ENCODE data around the gene FLYWCH2.
A peak's percentile ranks its signal among the peaks of the same experiment; 100 is the strongest.
"Not testable (repeated sequence)": the region's sequence is repeated elsewhere in the genome, so short reads cannot be mapped to it uniquely, and the experiment has no call there.

- not testable (repeated sequence) for TF ChIP-seq ZFX (IDR thresholded peaks at IDR 0.05; ENCODE audit: borderline replicate concordance)
- TF ChIP-seq CTCF (IDR thresholded peaks at IDR 0.05) = peak; percentile 92
Measured at GRCh38 chr16:2907084-2907753, 24.2 kb downstream of the FLYWCH2 start.
